GM13977 (cell line): ENCODE results near the gene FAM117B.

ENCODE experiments used
- DNase-seq: peaks from one replicate; pipeline ENCODE4 v3.0.0; 2012; ENCODE audit warnings: low spot score
- CTCF ChIP-seq: IDR thresholded peaks from 2 replicates; pipeline ENCODE4 v1.5.1; 2012; ENCODE audit warnings: mild to moderate bottlenecking, control low read depth; ENCODE audit not compliant: insufficient read depth; ENCODE audit errors: extremely low read depth, missing control alignments
- in situ Hi-C: fragments of 300-500 bp; cut with MboI; formaldehyde crosslinking; loops from one replicate; pipeline ENCODE4 v1.12.0; 2022; ENCODE audit warnings: low sequenced_read_pairs, low pct_unique_long_range_greater_than_20kb, mixed read lengths, inconsistent platforms; ENCODE audit not compliant: unreplicated experiment

Gene FAM117B

GRCh38 chr2:202635428-202636212 lies 851 bp downstream of the FAM117B start:
- peak; percentile 91 for DNase-seq
- in situ Hi-C loops, result no loop called here
- no peak for TF ChIP-seq CTCF

GRCh38 chr2:202636213-202636513 lies 1.4 kb downstream of the FAM117B start:
- no peak for TF ChIP-seq CTCF
- in situ Hi-C loops, result no loop called here
- DNase-seq, result no peak

GRCh38 chr2:202638721-202639120 lies 4.0 kb downstream of the FAM117B start:
- in situ Hi-C loops, result no loop called here
- no peak for DNase-seq
- TF ChIP-seq CTCF, result no peak

GRCh38 chr2:202639231-202639630 lies 4.5 kb downstream of the FAM117B start:
- in situ Hi-C loops, result no loop called here
- no peak for TF ChIP-seq CTCF
- DNase-seq, result no peak

- in situ Hi-C loops, result no loop called here
- no peak for TF ChIP-seq CTCF
- no peak for DNase-seq
These were observed 7.8 kb downstream of the FAM117B start for GRCh38 chr2:202642567-202642966.

GRCh38 chr2:202643012-202643858 lies 8.5 kb downstream of the FAM117B start:
- no peak for TF ChIP-seq CTCF
- DNase-seq, result peak; percentile 26
- in situ Hi-C loops, result no loop called here
